PC-3 (cell line): ENCODE data around the gene RP9. TPM values are rescaled to one million over a fixed set of nuclear protein-coding genes. Genes with fewer than 3 reads are reported as not detected.

Experiments used
- ATAC-seq: fragments of 200-7000 bp; cut with Tn5 transposase; 2 replicates; pipeline ENCODE4 v1.9.1; 2020; ENCODE audit warnings: mild to moderate bottlenecking, moderate library complexity
- BruUV-seq: library from RNA; stranded (reverse); fragments of 400-500 nt; replicated peaks from 2 replicates; lab custom pipeline; 2021; lab: Mats Ljungman, UMichigan
- CTCF ChIA-PET: fragments of 300-600 bp; sonication (Branson Sonifier 250); formaldehyde crosslinking; loops from one replicate; lab custom pipeline; 2022; ENCODE audit warnings: antibody characterized with exemption; lab: Charles Lee
- POLR2A ChIA-PET: fragments of 300-600 bp; sonication (Branson Sonifier 250); formaldehyde crosslinking; loops from one replicate; lab custom pipeline; 2022; ENCODE audit warnings: antibody characterized with exemption; ENCODE audit not compliant: unreplicated experiment; lab: Charles Lee
- DNase-seq: peaks from one replicate; pipeline ENCODE4 v3.0.0-alpha.2; 2015
- H2AFZ ChIP-seq: fragments of 300-600 bp; sonication (generic); 2 replicates; pipeline ENCODE4 v1.6.0; 2016; ENCODE audit warnings: antibody characterized with exemption, low read length
- H3F3A ChIP-seq: fragments of 300-600 bp; sonication (generic); one replicate; pipeline ENCODE4 v1.6.0; 2017; ENCODE audit warnings: antibody characterized with exemption, low read length, control low read depth, mild to moderate bottlenecking; ENCODE audit not compliant: unreplicated experiment
- H3K27ac ChIP-seq: fragments of 300-600 bp; sonication (generic); 2 replicates; pipeline ENCODE4 v1.5.1; 2016; ENCODE audit warnings: mild to moderate bottlenecking, low read length
- H3K27me3 ChIP-seq: fragments of 300-600 bp; sonication (generic); 2 replicates; pipeline ENCODE4 v1.6.1; 2016; ENCODE audit warnings: low read length, mixed read lengths
- H3K36me3 ChIP-seq: fragments of 300-600 bp; sonication (generic); 2 replicates; pipeline ENCODE4 v1.6.1; 2016; ENCODE audit warnings: low read depth, mixed run types, low read length, mixed read lengths
- H3K4me1 ChIP-seq: fragments of 300-600 bp; sonication (generic); 2 replicates; pipeline ENCODE4 v1.5.1; 2016; ENCODE audit warnings: low read length; ENCODE audit not compliant: insufficient read depth
- H3K4me2 ChIP-seq: fragments of 300-600 bp; sonication (generic); 2 replicates; pipeline ENCODE4 v1.6.0; 2016; ENCODE audit warnings: low read length
- H3K4me3 ChIP-seq: fragments of 300-600 bp; sonication (generic); 2 replicates; pipeline ENCODE4 v1.5.1; 2016; ENCODE audit warnings: mild to moderate bottlenecking, low read length, mixed read lengths
- H3K79me2 ChIP-seq: fragments of 300-600 bp; sonication (generic); 2 replicates; pipeline ENCODE4 v1.6.1; 2017; ENCODE audit warnings: low read length, mixed read lengths
- H3K9ac ChIP-seq: fragments of 300-600 bp; sonication (generic); 2 replicates; pipeline ENCODE4 v1.6.0; 2016; ENCODE audit warnings: mild to moderate bottlenecking, low read length
- H3K9me2 ChIP-seq: fragments of 300-600 bp; sonication (generic); replicated peaks from 2 replicates; pipeline ENCODE4 v1.6.1; 2016; ENCODE audit warnings: mixed run types, low read length, mixed read lengths
- H3K9me3 ChIP-seq: fragments of 300-600 bp; sonication (generic); 2 replicates; pipeline ENCODE4 v1.6.1; 2016; ENCODE audit warnings: low read length, mixed read lengths
- H4K20me1 ChIP-seq: fragments of 300-600 bp; sonication (generic); 2 replicates; pipeline ENCODE4 v1.6.1; 2016; ENCODE audit warnings: low read length, mixed read lengths
- EZH2 ChIP-seq: fragments of 300-600 bp; sonication (generic); IDR thresholded peaks from one replicate; pipeline ENCODE4 v1.6.1; 2017; ENCODE audit warnings: antibody characterized with exemption, mild to moderate bottlenecking, low read length; ENCODE audit not compliant: unreplicated experiment
- EZH2phosphoT487 ChIP-seq: fragments of 300-600 bp; sonication (generic); IDR thresholded peaks from 2 replicates; pipeline ENCODE4 v1.6.1; 2018; ENCODE audit warnings: mild to moderate bottlenecking, antibody characterized with exemption, low read length, borderline replicate concordance
- intact Hi-C: fragments of 100-400 bp; cut with micrococcal nuclease; formaldehyde crosslinking; loops from 2 replicates; pipeline ENCODE4 v1.9.0; 2023
- total RNA-seq: library from RNA; depleted of rRNA; stranded (reverse); fragments of >200 nt; gene quantifications from 2 replicates; pipeline ENCODE4 v1.2.3, GENCODE V29; 2014
- TF ChIP-seq, protein P1 (sequence below): fragments of 300-600 bp; sonication (generic); conservative IDR thresholded peaks from 2 replicates; pipeline ENCODE4 v1.5.1; 2017; ENCODE audit warnings: antibody characterized with exemption, low read depth, mild to moderate bottlenecking, low read length

RP9 gene
- total RNA-seq, 1 experiment from 2014 or later, result 33.9 TPM

DNA sequence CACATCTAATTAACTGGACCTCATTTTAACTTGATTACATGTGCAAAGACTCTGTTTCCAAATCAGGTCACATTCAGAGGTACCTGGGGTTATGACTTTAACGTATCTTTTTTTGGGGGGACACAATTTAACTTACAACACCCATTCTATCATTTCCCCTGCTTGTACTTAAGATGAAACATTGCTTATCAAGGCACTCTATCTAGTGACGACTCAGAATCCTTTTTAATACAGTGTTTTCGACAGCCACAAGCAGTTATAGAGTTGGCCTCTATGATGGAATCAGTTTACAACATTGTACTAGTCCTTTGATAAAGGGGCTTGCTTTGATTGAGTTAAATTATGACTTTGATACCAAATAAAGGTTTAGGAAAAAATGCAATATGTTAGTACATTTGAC, 42.9 kb upstream of the RP9 start:
- TF ChIP-seq, protein P1, sequence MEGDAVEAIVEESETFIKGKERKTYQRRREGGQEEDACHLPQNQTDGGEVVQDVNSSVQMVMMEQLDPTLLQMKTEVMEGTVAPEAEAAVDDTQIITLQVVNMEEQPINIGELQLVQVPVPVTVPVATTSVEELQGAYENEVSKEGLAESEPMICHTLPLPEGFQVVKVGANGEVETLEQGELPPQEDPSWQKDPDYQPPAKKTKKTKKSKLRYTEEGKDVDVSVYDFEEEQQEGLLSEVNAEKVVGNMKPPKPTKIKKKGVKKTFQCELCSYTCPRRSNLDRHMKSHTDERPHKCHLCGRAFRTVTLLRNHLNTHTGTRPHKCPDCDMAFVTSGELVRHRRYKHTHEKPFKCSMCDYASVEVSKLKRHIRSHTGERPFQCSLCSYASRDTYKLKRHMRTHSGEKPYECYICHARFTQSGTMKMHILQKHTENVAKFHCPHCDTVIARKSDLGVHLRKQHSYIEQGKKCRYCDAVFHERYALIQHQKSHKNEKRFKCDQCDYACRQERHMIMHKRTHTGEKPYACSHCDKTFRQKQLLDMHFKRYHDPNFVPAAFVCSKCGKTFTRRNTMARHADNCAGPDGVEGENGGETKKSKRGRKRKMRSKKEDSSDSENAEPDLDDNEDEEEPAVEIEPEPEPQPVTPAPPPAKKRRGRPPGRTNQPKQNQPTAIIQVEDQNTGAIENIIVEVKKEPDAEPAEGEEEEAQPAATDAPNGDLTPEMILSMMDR, result no peak
- TF ChIP-seq EZH2phosphoT487, result no peak
- TF ChIP-seq EZH2, result no peak
- Histone ChIP-seq H3K27me3 (no peaks in the 10 kb centered on the region), H3K4me1 (no peaks in the 10 kb centered on the region), H2AFZ (no peak overlapping the region), H3K27ac (no peak overlapping the region), H3K9me3 (no peaks in the 10 kb centered on the region), H3K9ac (no peak overlapping the region), H3K79me2 (no peaks in the 10 kb centered on the region), H3K4me3 (no peak overlapping the region), H3F3A (no peaks in the 10 kb centered on the region), H3K36me3 (no peaks in the 10 kb centered on the region), H4K20me1 (no peaks in the 10 kb centered on the region), H3K9me2 (no peaks in the 10 kb centered on the region), H3K4me2 (no peak overlapping the region)
- ChIA-PET CTCF (no interaction called here), POLR2A (no interaction called here)
- ATAC-seq (no peak), DNase-seq (no peak)
- no TSS peak for BruUV-seq
- intact Hi-C loops, result no loop called here

DNA sequence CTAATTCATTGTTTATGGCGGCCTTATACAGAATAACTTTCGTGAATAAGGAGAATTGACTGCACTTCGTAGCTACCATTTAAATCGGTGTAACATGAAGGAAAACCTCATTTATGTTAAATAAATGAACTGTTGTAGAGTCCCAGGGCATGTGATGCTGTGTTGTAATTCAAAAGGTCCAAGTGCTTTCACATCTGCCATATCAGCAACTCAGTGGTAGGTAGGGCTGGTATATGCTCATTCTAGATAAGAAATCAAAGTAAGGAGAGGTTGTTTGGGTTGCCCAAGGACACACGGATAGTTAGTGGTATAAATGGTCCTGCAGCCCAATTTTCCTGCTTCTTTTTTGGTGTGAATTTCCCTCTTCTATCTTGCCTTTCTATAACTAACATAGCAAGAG, 36.0 kb upstream of the RP9 start:
- no peaks in the 10 kb centered on the region for H3F3A ChIP-seq

More for the DNA sequence above, 36.0 kb upstream of the RP9 start:
- ChIA-PET CTCF (no interaction called here), POLR2A (no interaction called here)
- Histone ChIP-seq H3K79me2 (no peaks in the 10 kb centered on the region), H3K4me2 (no peak overlapping the region), H3K27ac (no peak overlapping the region), H4K20me1 (no peaks in the 10 kb centered on the region), H2AFZ (no peak overlapping the region), H3K4me3 (no peak overlapping the region), H3K27me3 (no peaks in the 10 kb centered on the region), H3K36me3 (no peaks in the 10 kb centered on the region), H3K9ac (no peak overlapping the region), H3K4me1 (peaks cover 5% of the 10 kb centered on the region; the same call in 1 of the 2 replicates), H3K9me3 (no peaks in the 10 kb centered on the region), H3K9me2 (no peaks in the 10 kb centered on the region)
- ATAC-seq (no peak), DNase-seq (no peak)
- TF ChIP-seq, protein P1, result no peak
- TF ChIP-seq EZH2 (no peak), EZH2phosphoT487 (no peak)
- intact Hi-C loops, result no loop called here
- no TSS peak for BruUV-seq
